ENCODE results near the gene LGI2.

- TF ChIP-seq POLR2A (IDR thresholded peaks at IDR 0.05; ENCODE audit: low read length) (no peak), GATA1 (IDR thresholded peaks at IDR 0.05; ENCODE audit: low read depth, low read length) (no peak)
These were observed 10.5 kb downstream of the LGI2 start for GRCh38 chr4:25020236-25020635.

Measured in erythroblast (primary cell).